Adrenal gland (tissue), 12 donors: ENCODE data around the gene HAUS2. TPM values are rescaled to one million over a fixed set of nuclear protein-coding genes. Genes with fewer than 3 reads are reported as not detected.

ENCODE experiments used
- DNase-seq, 7 donors: peaks; one replicate each; pipeline ENCODE4 v3.0.0-alpha.2; 2019 to 2020
- H3K27ac ChIP-seq, 5 donors: fragments of 200-600 bp; sonication (generic) in 4 of 5; 1 replicate in 3 of 5; 2 replicates in 2 of 5; pipeline versions ENCODE4 v1.5.1 to v1.8.0; 2016 to 2020; ENCODE audit warnings: mild to moderate bottlenecking in 1 of 5
- H3K27me3 ChIP-seq: fragments of 200-600 bp; 2 replicates; pipeline ENCODE4 v1.8.0; 2021
- H3K36me3 ChIP-seq, 2 donors: fragments of 200-600 bp; replicated peaks in 1 of 2; 1 replicate in 1 of 2; 2 replicates in 1 of 2; pipeline versions ENCODE4 v1.5.1 to v1.8.0; 2018 to 2022
- H3K4me1 ChIP-seq, 2 donors: fragments of 200-600 bp; replicated peaks in 1 of 2; 1 replicate in 1 of 2; 2 replicates in 1 of 2; pipeline versions ENCODE4 v1.5.1 to v1.8.0; 2018 to 2021
- H3K4me3 ChIP-seq, 4 donors: fragments of 200-600 bp; sonication (generic) in 3 of 4; one replicate each; pipeline ENCODE4 v1.5.1; 2016 to 2018
- H3K9me3 ChIP-seq, 3 donors: fragments of 200-600 bp; sonication (generic) in 1 of 3; replicated peaks in 1 of 3; 1 replicate in 2 of 3; 2 replicates in 1 of 3; pipeline versions ENCODE4 v1.5.1 to v1.8.0; 2016 to 2021
- CTCF ChIP-seq, 6 experiments: fragments of 450-650 bp in 4 of 6; fragments of 200-600 bp in 2 of 6; sonication (generic) in 1 of 6; IDR thresholded peaks; 1 replicate in 5 of 6; 2 replicates in 1 of 6; pipeline versions ENCODE4 v1.5.1 to v1.8.0; 2016 to 2021; ENCODE audit warnings: antibody characterized with exemption in 6 of 6, mild to moderate bottlenecking in 2 of 6, moderate library complexity in 1 of 6
- POLR2A ChIP-seq, 2 donors: fragments of 450-650 bp; IDR thresholded peaks; one replicate each; pipeline ENCODE4 v1.6.1; 2017; ENCODE audit warnings: antibody characterized with exemption in 2 of 2, mild to moderate bottlenecking in 2 of 2, moderate library complexity in 1 of 2
- WGBS, 4 donors: extraction: QIAGEN DNeasy Blood & Tissue Kit in 2 of 4; methylation state at CpG; one replicate each; pipeline versions ENCODE4 v1.1.5 to v1.1.7; 2013 to 2017; 5-methylcytosine and 5-hydroxymethylcytosine counted together
- intact Hi-C, 2 donors: fragments of 100-400 bp; cut with DNase I; formaldehyde crosslinking; loops; one replicate each; pipeline versions ENCODE4 v1.14.1 to v1.15.0; 2022 to 2023
- polyA plus RNA-seq, 3 donors: library from polyadenylated mRNA; stranded (reverse); fragments of 200-250 nt in 2 of 3; fragments of 350-450 nt in 1 of 3; fragmentation: Illumina TruSeq in 1 of 3; extraction: RNeasy Lipid Tissue Mini Kit (QIAGEN cat#74804) in 1 of 3; gene quantifications; one replicate each; pipeline ENCODE4 v1.2.3, GENCODE V29; 2013 to 2014
- total RNA-seq, 9 donors: library from RNA; depleted of rRNA in 4 of 9; stranded (reverse); fragments of >200 nt in 4 of 9; fragments of 120-200 nt in 1 of 9; fragmentation: NEBNext Ultra II Directional in 1 of 9; extraction: Animal tissue kit (Norgen Biotek cat#: 25700) in 1 of 9; gene quantifications; one replicate each; pipeline versions ENCODE4 v1.1.0 to v1.2.4, GENCODE V29; 2013 to 2023
- donor health status: healthy with polysubstance abuse.
- donor health status: Bipolar disorder and iron deficiency.
- donor health status: DM: yes; HTN: yes; CAD: no.
- donor health status: DM: no; HTN: no; CAD: no.
- donor health status: DM: no; HTN: no; CAD: no.
- donor health status: DM: yes; HTN: yes; CAD: no.

Gene HAUS2
- total and polyA plus RNA-seq, 12 donors = 5.8 to 57.9 (median 18.8) TPM

- Histone ChIP-seq H3K4me3 (no peak overlapping the region), H3K36me3 (no peaks in the 10 kb centered on the region), H3K27ac (no peak overlapping the region), H3K9me3 (no peaks in the 10 kb centered on the region), H3K27me3 (no peaks in the 10 kb centered on the region), H3K4me1 (peaks cover 33 to 45% of the 10 kb centered on the region in 2 donors)
- intact Hi-C loops = no loop called here
- no peak for DNase-seq
- TF ChIP-seq POLR2A (IDR thresholded peaks at IDR 0.05) (no peak), CTCF (IDR thresholded peaks at IDR 0.05) (no peak)
- 73 to 86% (median 78%) methylated on average over 1 of the region's 1 CpG for WGBS, 4 donors
Measured at GRCh38 chr15:42503825-42504224, 44.8 kb upstream of the HAUS2 start.

GRCh38 chr15:42504631-42505030 lies 44.0 kb upstream of the HAUS2 start:
- no peaks in the 10 kb centered on the region for H3K9me3 ChIP-seq
- DNase-seq = no peak
- TF ChIP-seq CTCF (IDR thresholded peaks at IDR 0.05) (no peak), POLR2A (IDR thresholded peaks at IDR 0.05) (no peak)
- no peak overlapping the region for H3K4me3 ChIP-seq
- H3K36me3 ChIP-seq = no peaks in the 10 kb centered on the region
- intact Hi-C loops = no loop called here
- peaks cover 28 to 40% of the 10 kb centered on the region in 2 donors for H3K4me1 ChIP-seq
- H3K27me3 ChIP-seq = no peaks in the 10 kb centered on the region
- no peak overlapping the region for H3K27ac ChIP-seq
- 80 to 85% (median 82%) methylated on average over 3 of the region's 3 CpGs for WGBS, 4 donors

- no peaks in the 10 kb centered on the region for H3K36me3 ChIP-seq
- H3K4me3 ChIP-seq = no peak overlapping the region
- DNase-seq = no peak
- H3K9me3 ChIP-seq = no peaks in the 10 kb centered on the region
- H3K27me3 ChIP-seq = no peaks in the 10 kb centered on the region
- H3K4me1 ChIP-seq = peaks cover 30 to 43% of the 10 kb centered on the region in 2 donors
- H3K27ac ChIP-seq = peak overlapping the region in 3 of 5 donors; percentile 32 to 58 (median 58)
- 65 to 70% (median 67%) methylated on average over 4 of the region's 4 CpGs for WGBS, 4 donors
- TF ChIP-seq POLR2A (IDR thresholded peaks at IDR 0.05) (no peak), CTCF (IDR thresholded peaks at IDR 0.05) (no peak)
- intact Hi-C loops = no loop called here
Measured at GRCh38 chr15:42507514-42507913, 41.1 kb upstream of the HAUS2 start.

- Histone ChIP-seq H3K27ac (peak overlapping the region; percentile 32 to 69 (median 58)), H3K36me3 (no peaks in the 10 kb centered on the region)
- DNase-seq = peak in 6 of 7 donors; percentile 40 to 76 (median 54)
Measured at GRCh38 chr15:42508263-42508690, 40.4 kb upstream of the HAUS2 start.

More at GRCh38 chr15:42508263-42508690, 40.4 kb upstream of the HAUS2 start:
- no peak overlapping the region for H3K4me3 ChIP-seq
- 19 to 27% (median 22%) methylated on average over 9 of the region's 9 CpGs for WGBS, 4 donors
- no peaks in the 10 kb centered on the region for H3K27me3 ChIP-seq
- TF ChIP-seq POLR2A (IDR thresholded peaks at IDR 0.05) (peak in 1 of 2 donors; percentile 58), CTCF (IDR thresholded peaks at IDR 0.05) (peak in 3 of 6 experiments; percentile 8 to 20 (median 12))
- H3K4me1 ChIP-seq = peaks cover 30 to 37% of the 10 kb centered on the region in 2 donors
- no peaks in the 10 kb centered on the region for H3K9me3 ChIP-seq
- intact Hi-C loops = no loop called here
